GM19239 (cell line): Measurements from ENCODE around the gene OR4D9.

Source experiments
- DNase-seq: peaks from one replicate; pipeline ENCODE4 v3.0.0; 2011; ENCODE audit warnings: low spot score; ENCODE audit not compliant: insufficient read length
- FAIRE-seq: peaks from 2 replicates; lab custom pipeline; 2011; peaks lifted over from hg19 to GRCh38; lab: Jason Lieb, UNC

The OR4D9 gene

GRCh38 chr11:59548309-59548656 lies 36.9 kb downstream of the OR4D9 start:
- DNase-seq = no peak
- no peak for FAIRE-seq

- DNase-seq = peak; percentile 36
- peak; percentile 81 for FAIRE-seq
These were observed 39.1 kb downstream of the OR4D9 start for GRCh38 chr11:59550368-59550841.

GRCh38 chr11:59550842-59551658 lies 39.7 kb downstream of the OR4D9 start:
- FAIRE-seq (peak; percentile 73), DNase-seq (no peak)

GRCh38 chr11:59551659-59552521 lies 40.6 kb downstream of the OR4D9 start:
- DNase-seq (no peak), FAIRE-seq (no peak)

- DNase-seq (no peak), FAIRE-seq (no peak)
These were observed 41.5 kb downstream of the OR4D9 start for GRCh38 chr11:59552844-59553243.

GRCh38 chr11:59553323-59553722 lies 42.0 kb downstream of the OR4D9 start:
- FAIRE-seq (no peak), DNase-seq (no peak)

- DNase-seq = no peak
- no peak for FAIRE-seq
These were observed 44.3 kb downstream of the OR4D9 start for GRCh38 chr11:59555601-59556114.

GRCh38 chr11:59556115-59556916 lies 45.0 kb downstream of the OR4D9 start:
- DNase-seq = no peak
- FAIRE-seq = peak; percentile 86

- FAIRE-seq = no peak
These were observed 45.6 kb downstream of the OR4D9 start for GRCh38 chr11:59556917-59557348.

GRCh38 chr11:59558270-59558643 lies 46.9 kb downstream of the OR4D9 start:
- no peak for FAIRE-seq
- no peak for DNase-seq

More at GRCh38 chr11:59556917-59557348, 45.6 kb downstream of the OR4D9 start:
- no peak for DNase-seq

- no peak for FAIRE-seq
- DNase-seq = no peak
These were observed 48.5 kb downstream of the OR4D9 start for GRCh38 chr11:59559886-59560285.

- peak; percentile 88 for FAIRE-seq
- no peak for DNase-seq
These were observed 49.0 kb downstream of the OR4D9 start for GRCh38 chr11:59560290-59560701.

- peak; percentile 47 for DNase-seq
These were observed 49.5 kb downstream of the OR4D9 start for GRCh38 chr11:59560702-59561473.

GRCh38 chr11:59562292-59562691 lies 51.0 kb downstream of the OR4D9 start:
- DNase-seq (no peak), FAIRE-seq (no peak)

More at GRCh38 chr11:59560702-59561473, 49.5 kb downstream of the OR4D9 start:
- FAIRE-seq = peak; percentile 57
